Measurements from ENCODE around the gene SHMT2. TPM values are rescaled to one million over a fixed set of nuclear protein-coding genes. Genes with fewer than 3 reads are reported as not detected.

The SHMT2 gene
- polyA plus RNA-seq, 4 donors: 22.8 to 150 (median 51.5) TPM

DNA sequence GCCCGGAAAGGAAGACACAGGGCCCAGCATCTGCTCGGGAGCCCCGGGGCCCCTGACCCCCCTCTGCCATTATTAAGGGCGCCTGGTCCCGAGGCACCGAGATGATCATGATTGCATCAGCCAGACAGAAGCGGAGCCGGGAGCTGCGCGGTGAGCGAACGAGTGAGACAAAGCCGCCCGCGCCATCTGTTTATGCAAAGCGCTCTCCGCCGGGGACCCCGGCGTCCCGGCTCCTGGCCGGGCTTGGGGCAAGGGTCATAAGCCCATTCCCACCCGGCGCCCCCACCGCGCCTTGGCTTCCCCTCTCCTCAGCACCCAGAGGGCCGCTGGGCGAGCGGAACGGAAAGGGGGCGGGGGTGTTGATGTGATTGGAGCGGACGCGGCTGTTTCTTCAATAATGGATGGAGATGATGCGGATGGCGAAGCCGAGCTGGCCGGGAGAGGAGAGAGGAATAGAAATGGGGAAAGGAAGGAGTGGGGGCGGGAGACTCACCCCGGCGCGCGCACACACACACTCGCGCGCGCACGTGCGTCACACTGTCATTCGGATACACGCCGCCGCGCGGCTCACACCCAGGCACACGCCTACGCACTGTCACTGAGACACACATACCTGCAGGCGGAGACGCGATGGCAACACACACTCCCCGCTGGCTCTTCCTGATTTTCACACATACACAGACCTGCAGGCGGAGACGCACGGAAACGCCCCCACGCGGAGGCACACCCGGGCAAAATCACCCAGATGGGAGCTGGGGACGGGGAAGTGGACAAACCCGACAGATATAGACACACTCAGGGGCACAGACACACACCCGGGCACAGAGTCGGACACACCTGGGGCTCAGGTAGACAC is 10.8 kb downstream of the SHMT2 start:
- FAIRE-seq: no peak
- peak overlapping the region; percentile 44 to 46 (median 44) for H3K4me3 ChIP-seq (ENCODE audit: low read depth in 1 of 3, low read length in 3 of 3)
- DNase-seq: peak; percentile 57 to 65
- peaks cover 0 to 3% of the 10 kb centered on the region in 2 donors for H3K9me3 ChIP-seq (ENCODE audit: control insufficient read depth in 2 of 2, insufficient read depth in 1 of 2, low read depth in 1 of 2, low read length in 1 of 2)
- H3K27ac ChIP-seq (ENCODE audit: low read depth in 1 of 3, low read length in 2 of 3): peak overlapping the region in 1 of 3 donors; percentile 14
- WGBS, 3 donors: 1% methylated on average over 65 to 72 of the region's 72 CpGs
- peaks cover 0 to 4% (median 0%) of the 10 kb centered on the region in 3 donors for H3K36me3 ChIP-seq (ENCODE audit: control insufficient read depth in 3 of 3, insufficient read depth in 2 of 3, low read depth in 1 of 3, low read length in 3 of 3)
- H3K27me3 ChIP-seq (ENCODE audit: control insufficient read depth in 3 of 3, insufficient read depth in 3 of 3, low read length in 3 of 3): peaks cover 0 to 92% (median 28%) of the 10 kb centered on the region in 3 donors
- H3K4me1 ChIP-seq (ENCODE audit: control insufficient read depth in 3 of 3, insufficient read depth in 2 of 3, low read depth in 1 of 3, low read length in 2 of 3): peaks cover 2 to 71% (median 3%) of the 10 kb centered on the region in 3 donors

DNA sequence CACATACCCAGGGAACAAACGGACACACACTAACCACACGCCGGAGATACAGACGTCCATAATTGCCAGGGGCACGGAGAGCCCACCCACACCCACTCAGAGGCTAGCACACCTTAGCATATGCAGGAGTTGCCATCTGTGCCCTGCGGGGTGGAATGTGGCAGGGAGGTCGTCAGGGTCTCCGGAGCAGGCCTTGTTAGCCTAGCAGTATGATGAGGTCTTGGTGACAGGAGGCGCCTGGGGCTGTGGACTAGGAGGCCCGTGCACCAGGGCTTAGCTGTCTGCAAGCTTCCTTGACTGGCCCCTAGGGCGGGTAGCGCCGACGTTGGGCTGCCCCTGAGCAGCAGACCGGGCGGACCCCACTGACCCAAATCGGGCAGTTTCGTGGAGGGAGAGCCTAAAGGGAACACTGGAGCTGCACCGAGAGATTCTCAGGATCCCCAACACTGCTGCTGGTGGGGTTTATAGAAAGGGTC is 11.5 kb downstream of the SHMT2 start:
- peaks cover 0 to 86% (median 26%) of the 10 kb centered on the region in 3 donors for H3K27me3 ChIP-seq (ENCODE audit: control insufficient read depth in 3 of 3, insufficient read depth in 3 of 3, low read length in 3 of 3)
- no peak overlapping the region for H3K27ac ChIP-seq (ENCODE audit: low read depth in 1 of 3, low read length in 2 of 3)
- peaks cover 0 to 3% of the 10 kb centered on the region in 2 donors for H3K9me3 ChIP-seq (ENCODE audit: control insufficient read depth in 2 of 2, insufficient read depth in 1 of 2, low read depth in 1 of 2, low read length in 1 of 2)
- no peak overlapping the region for H3K4me3 ChIP-seq (ENCODE audit: low read depth in 1 of 3, low read length in 3 of 3)
- 7 to 18% (median 7%) methylated on average over 19 of the region's 19 CpGs for WGBS, 3 donors
- DNase-seq (peak in 1 of 2 donors; percentile 33), FAIRE-seq (no peak)
- peaks cover 2 to 68% (median 3%) of the 10 kb centered on the region in 3 donors for H3K4me1 ChIP-seq (ENCODE audit: control insufficient read depth in 3 of 3, insufficient read depth in 2 of 3, low read depth in 1 of 3, low read length in 2 of 3)
- H3K36me3 ChIP-seq (ENCODE audit: control insufficient read depth in 3 of 3, insufficient read depth in 2 of 3, low read depth in 1 of 3, low read length in 3 of 3): peaks cover 0 to 3% (median 0%) of the 10 kb centered on the region in 3 donors

DNA sequence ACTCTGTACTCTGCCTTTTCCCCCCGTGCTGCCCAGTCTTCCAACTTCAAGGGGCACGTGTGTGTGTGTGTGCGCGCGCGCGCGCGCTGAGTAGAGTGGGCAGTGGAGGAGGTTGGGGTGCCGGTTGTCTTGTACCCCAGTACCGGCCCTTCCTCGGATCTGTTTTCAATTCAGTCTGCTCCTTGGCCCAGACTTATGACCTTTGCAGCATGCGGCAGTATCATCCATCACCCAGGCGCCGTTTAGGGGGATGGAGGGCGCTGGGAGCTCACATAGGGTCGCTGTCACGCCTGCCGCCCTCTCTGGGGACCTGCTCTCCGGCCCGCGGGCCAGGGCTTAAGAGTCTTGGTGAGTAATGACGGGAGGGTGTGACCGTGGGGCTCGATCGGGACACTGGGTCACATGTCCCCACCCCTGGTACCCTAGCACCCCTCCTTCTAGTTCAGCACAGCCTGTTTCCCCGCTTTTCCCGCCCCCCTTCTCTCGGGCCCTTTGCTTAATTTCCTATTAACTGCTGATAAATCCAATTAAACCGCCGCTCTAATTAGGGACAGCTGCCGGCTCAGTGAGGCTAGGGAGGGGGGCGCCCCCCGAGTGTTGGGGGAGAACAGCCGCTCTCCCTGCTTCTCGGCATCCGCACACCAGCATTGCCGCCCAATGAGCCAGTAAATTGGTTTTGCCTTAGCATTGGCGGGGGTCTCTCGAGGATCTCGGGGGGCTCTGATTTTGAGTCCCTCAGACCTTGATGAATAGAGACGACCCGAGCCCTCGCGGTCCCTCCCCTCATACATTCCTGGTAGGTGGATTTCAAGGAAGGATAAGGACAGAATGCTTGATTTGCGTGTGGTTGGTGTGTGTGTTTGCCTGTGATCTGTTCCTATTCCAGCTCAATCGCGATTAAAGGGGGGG is 12.1 kb downstream of the SHMT2 start:
- no peak for FAIRE-seq
- Histone ChIP-seq H3K4me3 (ENCODE audit: low read depth in 1 of 3, low read length in 3 of 3) (no peak overlapping the region), H3K9me3 (ENCODE audit: control insufficient read depth in 2 of 2, insufficient read depth in 1 of 2, low read depth in 1 of 2, low read length in 1 of 2) (peaks cover 0 to 3% of the 10 kb centered on the region in 2 donors), H3K27ac (ENCODE audit: low read depth in 1 of 3, low read length in 2 of 3) (no peak overlapping the region), H3K36me3 (ENCODE audit: control insufficient read depth in 3 of 3, insufficient read depth in 2 of 3, low read depth in 1 of 3, low read length in 3 of 3) (peaks cover 0 to 4% (median 0%) of the 10 kb centered on the region in 3 donors), H3K4me1 (ENCODE audit: control insufficient read depth in 3 of 3, insufficient read depth in 2 of 3, low read depth in 1 of 3, low read length in 2 of 3) (peaks cover 2 to 65% (median 3%) of the 10 kb centered on the region in 3 donors), H3K27me3 (ENCODE audit: control insufficient read depth in 3 of 3, insufficient read depth in 3 of 3, low read length in 3 of 3) (peaks cover 0 to 79% (median 26%) of the 10 kb centered on the region in 3 donors)
- WGBS, 3 donors: 4 to 9% (median 6%) methylated on average over 45 to 48 of the region's 48 CpGs
- no peak for DNase-seq

DNA sequence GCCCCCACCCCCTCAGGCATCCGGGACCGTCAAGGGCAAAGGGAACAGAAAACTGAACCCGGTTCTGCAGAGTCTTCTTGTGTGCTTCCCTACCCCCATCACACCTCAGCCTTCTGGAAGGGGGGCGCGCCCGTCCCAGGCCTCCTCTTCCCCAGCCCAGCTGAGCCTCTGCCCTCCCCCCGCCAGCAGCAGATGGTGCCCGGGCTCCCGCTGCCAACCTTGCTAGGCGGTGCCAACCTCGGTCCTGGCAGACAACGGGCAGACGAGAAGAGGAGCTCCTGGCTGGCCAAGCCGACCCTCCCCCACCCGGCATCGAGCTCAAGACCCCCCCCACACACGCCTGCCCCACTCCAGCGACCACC is 12.8 kb downstream of the SHMT2 start:
- Histone ChIP-seq H3K27me3 (ENCODE audit: control insufficient read depth in 3 of 3, insufficient read depth in 3 of 3, low read length in 3 of 3) (peaks cover 0 to 72% (median 22%) of the 10 kb centered on the region in 3 donors), H3K27ac (ENCODE audit: low read depth in 1 of 3, low read length in 2 of 3) (no peak overlapping the region)
- DNase-seq: no peak

DNA sequence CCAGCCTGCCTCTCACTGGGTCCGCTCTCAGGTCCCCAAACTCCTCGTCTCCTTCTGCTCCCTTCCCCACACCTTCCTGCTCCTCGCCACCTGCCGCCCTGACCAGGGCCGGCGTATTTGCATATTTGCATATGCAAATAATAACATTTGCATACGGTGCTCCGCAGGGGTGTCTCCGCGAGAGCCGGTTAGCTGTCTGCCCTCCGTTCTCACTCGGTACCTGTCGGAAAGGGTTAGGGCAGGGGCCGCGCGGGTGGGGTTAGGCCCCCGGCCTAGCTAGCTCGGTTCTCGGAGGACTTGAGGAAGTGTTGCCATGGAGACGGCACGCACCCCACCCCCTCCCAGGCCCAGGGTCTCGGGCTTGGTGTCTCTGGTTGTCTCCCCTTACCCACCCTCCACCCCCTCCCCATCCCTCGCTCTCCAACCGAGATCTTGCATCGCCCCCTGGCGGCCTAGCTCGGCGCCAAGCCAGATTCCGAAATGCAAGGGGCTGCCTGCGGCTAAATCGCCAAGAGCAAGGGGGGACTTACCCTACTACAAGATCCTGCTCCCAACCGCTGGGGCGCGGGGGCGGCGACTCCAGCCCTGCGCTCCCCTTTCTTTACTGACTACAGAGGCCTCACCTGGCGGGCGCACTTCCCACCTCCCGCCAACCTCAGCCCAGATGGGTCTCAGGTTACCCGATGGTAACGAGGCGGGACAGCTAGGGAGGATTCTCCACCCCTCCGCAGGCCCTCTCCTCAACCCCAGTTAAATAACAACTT is 13.4 kb downstream of the SHMT2 start:
- peak overlapping the region in 2 of 3 donors; percentile 33 to 35 for H3K4me3 ChIP-seq (ENCODE audit: low read depth in 1 of 3, low read length in 3 of 3)
- H3K4me1 ChIP-seq (ENCODE audit: control insufficient read depth in 3 of 3, insufficient read depth in 2 of 3, low read depth in 1 of 3, low read length in 2 of 3): peaks cover 2 to 56% (median 3%) of the 10 kb centered on the region in 3 donors
- no peak for FAIRE-seq
- peaks cover 0 to 67% (median 22%) of the 10 kb centered on the region in 3 donors for H3K27me3 ChIP-seq (ENCODE audit: control insufficient read depth in 3 of 3, insufficient read depth in 3 of 3, low read length in 3 of 3)
- peaks cover 0 to 3% of the 10 kb centered on the region in 2 donors for H3K9me3 ChIP-seq (ENCODE audit: control insufficient read depth in 2 of 2, insufficient read depth in 1 of 2, low read depth in 1 of 2, low read length in 1 of 2)
- no peak overlapping the region for H3K27ac ChIP-seq (ENCODE audit: low read depth in 1 of 3, low read length in 2 of 3)
- DNase-seq: peak; percentile 55 to 75
- H3K36me3 ChIP-seq (ENCODE audit: control insufficient read depth in 3 of 3, insufficient read depth in 2 of 3, low read depth in 1 of 3, low read length in 3 of 3): peaks cover 0 to 6% (median 0%) of the 10 kb centered on the region in 3 donors
- 0 to 2% (median 1%) methylated on average over 44 to 45 of the region's 45 CpGs for WGBS, 3 donors

More for the DNA sequence above, 12.8 kb downstream of the SHMT2 start:
- Histone ChIP-seq H3K36me3 (ENCODE audit: control insufficient read depth in 3 of 3, insufficient read depth in 2 of 3, low read depth in 1 of 3, low read length in 3 of 3) (peaks cover 0 to 6% (median 0%) of the 10 kb centered on the region in 3 donors), H3K4me3 (ENCODE audit: low read depth in 1 of 3, low read length in 3 of 3) (peak overlapping the region in 2 of 3 donors; percentile 33 to 35), H3K4me1 (ENCODE audit: control insufficient read depth in 3 of 3, insufficient read depth in 2 of 3, low read depth in 1 of 3, low read length in 2 of 3) (peaks cover 2 to 59% (median 3%) of the 10 kb centered on the region in 3 donors), H3K9me3 (ENCODE audit: control insufficient read depth in 2 of 2, insufficient read depth in 1 of 2, low read depth in 1 of 2, low read length in 1 of 2) (peaks cover 0 to 3% of the 10 kb centered on the region in 2 donors)
- 1 to 2% (median 1%) methylated on average over 14 to 18 of the region's 18 CpGs for WGBS, 3 donors
- FAIRE-seq: no peak

DNA sequence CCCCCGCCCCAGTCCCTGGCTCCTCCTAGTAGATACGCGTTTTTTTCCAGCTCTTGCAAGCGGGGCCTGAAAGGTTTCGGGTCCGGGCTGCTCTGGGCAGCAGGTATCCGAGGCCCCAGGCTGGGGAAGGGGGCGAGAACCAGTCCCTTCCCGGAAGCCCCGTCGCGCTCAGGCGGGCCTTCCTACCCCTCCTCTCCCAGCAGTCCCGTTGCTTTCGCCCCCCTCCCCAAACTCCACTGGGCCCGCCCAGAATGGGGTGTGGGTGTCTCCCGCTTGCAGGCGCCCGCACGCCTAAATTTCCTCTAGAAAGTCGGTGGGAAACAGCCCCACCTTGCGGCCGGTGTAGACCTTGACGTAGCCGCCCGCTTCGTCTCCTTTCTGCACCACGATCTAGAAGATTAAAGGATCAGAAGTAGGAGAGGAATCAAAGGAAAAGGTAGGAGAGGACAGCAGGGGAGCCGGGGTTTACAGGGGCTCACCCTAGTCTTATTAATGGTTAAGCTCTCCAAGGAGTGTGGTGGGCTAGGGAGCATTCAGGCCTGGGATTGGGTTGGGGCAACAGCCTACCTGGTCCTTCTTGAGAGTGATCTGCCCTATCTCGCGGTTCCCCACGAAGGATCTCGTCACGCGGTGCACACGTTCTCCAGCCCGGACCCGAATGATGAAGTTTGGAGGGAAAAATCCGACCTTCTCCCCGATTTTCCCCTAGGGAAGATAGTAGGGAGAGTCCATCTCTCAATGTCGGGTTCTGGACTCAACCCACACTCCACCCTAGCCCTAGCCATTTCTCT is 14.2 kb downstream of the SHMT2 start:
- Histone ChIP-seq H3K4me3 (ENCODE audit: low read depth in 1 of 3, low read length in 3 of 3) (peak overlapping the region in 2 of 3 donors; percentile 33 to 35), H3K27me3 (ENCODE audit: control insufficient read depth in 3 of 3, insufficient read depth in 3 of 3, low read length in 3 of 3) (peaks cover 0 to 58% (median 20%) of the 10 kb centered on the region in 3 donors), H3K36me3 (ENCODE audit: control insufficient read depth in 3 of 3, insufficient read depth in 2 of 3, low read depth in 1 of 3, low read length in 3 of 3) (peaks cover 0 to 6% (median 0%) of the 10 kb centered on the region in 3 donors), H3K9me3 (ENCODE audit: control insufficient read depth in 2 of 2, insufficient read depth in 1 of 2, low read depth in 1 of 2, low read length in 1 of 2) (peaks cover 0 to 3% of the 10 kb centered on the region in 2 donors), H3K4me1 (ENCODE audit: control insufficient read depth in 3 of 3, insufficient read depth in 2 of 3, low read depth in 1 of 3, low read length in 2 of 3) (peaks cover 2 to 48% (median 3%) of the 10 kb centered on the region in 3 donors), H3K27ac (ENCODE audit: low read depth in 1 of 3, low read length in 2 of 3) (no peak overlapping the region)
- DNase-seq (peak; percentile 72 to 86), FAIRE-seq (no peak)
- WGBS, 3 donors: 7 to 9% (median 9%) methylated on average over 41 of the region's 41 CpGs

DNA sequence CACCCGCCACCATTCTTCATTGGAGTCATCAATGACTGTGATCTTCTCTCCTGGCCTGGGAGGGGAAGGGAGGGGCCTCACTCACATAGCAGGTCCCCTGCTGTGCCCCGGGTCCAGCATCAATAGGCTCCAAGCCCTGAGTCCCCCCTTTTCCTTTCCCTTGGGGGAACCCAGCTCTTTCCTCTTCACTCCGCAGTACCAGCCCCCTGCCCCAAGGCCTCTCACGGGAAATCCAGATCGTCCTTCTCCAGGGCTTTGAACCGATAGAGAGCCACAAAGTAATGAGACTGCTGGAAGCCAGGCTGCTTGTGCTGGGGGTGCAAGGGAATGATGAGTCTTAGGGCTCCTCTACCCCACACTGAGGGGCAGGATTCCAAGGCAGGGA is 14.8 kb downstream of the SHMT2 start:
- no peak for DNase-seq
- Histone ChIP-seq H3K4me3 (ENCODE audit: low read depth in 1 of 3, low read length in 3 of 3) (no peak overlapping the region), H3K36me3 (ENCODE audit: control insufficient read depth in 3 of 3, insufficient read depth in 2 of 3, low read depth in 1 of 3, low read length in 3 of 3) (peaks cover 0 to 6% (median 0%) of the 10 kb centered on the region in 3 donors), H3K27ac (ENCODE audit: low read depth in 1 of 3, low read length in 2 of 3) (no peak overlapping the region), H3K9me3 (ENCODE audit: control insufficient read depth in 2 of 2, insufficient read depth in 1 of 2, low read depth in 1 of 2, low read length in 1 of 2) (peaks cover 0 to 3% of the 10 kb centered on the region in 2 donors), H3K27me3 (ENCODE audit: control insufficient read depth in 3 of 3, insufficient read depth in 3 of 3, low read length in 3 of 3) (peaks cover 0 to 52% (median 20%) of the 10 kb centered on the region in 3 donors), H3K4me1 (ENCODE audit: control insufficient read depth in 3 of 3, insufficient read depth in 2 of 3, low read depth in 1 of 3, low read length in 2 of 3) (peaks cover 2 to 42% (median 3%) of the 10 kb centered on the region in 3 donors)
- WGBS, 3 donors: 69 to 75% (median 74%) methylated on average over 6 of the region's 6 CpGs
- no peak for FAIRE-seq

All from small intestine (tissue), 7 donors.